Rectal smooth muscle tissue (tissue), 1 donor: Measurements from ENCODE around the gene CTNNA3.

ENCODE experiments used
- H3K27ac ChIP-seq: one replicate; pipeline ENCODE4 v1.7.0; 2013; ENCODE audit warnings: low read depth, low read length, inconsistent platforms
- H3K27me3 ChIP-seq: one replicate; pipeline ENCODE4 v1.7.0; 2013; ENCODE audit warnings: low read length; ENCODE audit not compliant: control insufficient read depth, insufficient read depth
- H3K36me3 ChIP-seq: one replicate; pipeline ENCODE4 v1.7.0; 2013; ENCODE audit warnings: low read length; ENCODE audit not compliant: control insufficient read depth, insufficient read depth
- H3K4me1 ChIP-seq: one replicate; pipeline ENCODE4 v1.7.0; 2013; ENCODE audit warnings: low read length; ENCODE audit not compliant: control insufficient read depth, insufficient read depth
- H3K4me3 ChIP-seq: one replicate; pipeline ENCODE4 v1.7.0; 2013; ENCODE audit warnings: low read length
- H3K9ac ChIP-seq: one replicate; pipeline ENCODE4 v1.7.0; 2013; ENCODE audit warnings: low read length

The CTNNA3 gene

DNA sequence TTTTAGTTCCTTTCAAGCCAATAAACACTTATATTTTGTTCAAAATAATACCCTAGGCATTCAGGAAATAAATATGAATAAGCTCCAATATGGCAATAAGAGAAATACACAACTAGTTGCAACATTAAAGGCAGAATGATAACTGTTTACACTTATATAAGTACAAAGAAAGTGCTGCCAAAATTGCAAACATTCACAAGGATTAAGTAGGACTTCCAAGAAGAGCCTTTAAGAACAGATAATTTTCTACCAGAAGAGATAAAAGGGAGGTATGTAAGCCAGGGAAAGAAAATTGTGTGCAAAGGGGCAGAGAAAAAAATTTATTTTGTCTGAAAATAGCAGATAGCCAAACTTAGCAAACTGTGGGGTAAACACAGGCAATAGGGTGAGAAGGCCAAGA lies 83.8 kb downstream of the CTNNA3 start:
- Histone ChIP-seq H3K4me1 (no peaks in the 10 kb centered on the region), H3K36me3 (no peaks in the 10 kb centered on the region), H3K4me3 (no peak overlapping the region), H3K9ac (no peak overlapping the region), H3K27me3 (no peaks in the 10 kb centered on the region), H3K27ac (no peak overlapping the region)

DNA sequence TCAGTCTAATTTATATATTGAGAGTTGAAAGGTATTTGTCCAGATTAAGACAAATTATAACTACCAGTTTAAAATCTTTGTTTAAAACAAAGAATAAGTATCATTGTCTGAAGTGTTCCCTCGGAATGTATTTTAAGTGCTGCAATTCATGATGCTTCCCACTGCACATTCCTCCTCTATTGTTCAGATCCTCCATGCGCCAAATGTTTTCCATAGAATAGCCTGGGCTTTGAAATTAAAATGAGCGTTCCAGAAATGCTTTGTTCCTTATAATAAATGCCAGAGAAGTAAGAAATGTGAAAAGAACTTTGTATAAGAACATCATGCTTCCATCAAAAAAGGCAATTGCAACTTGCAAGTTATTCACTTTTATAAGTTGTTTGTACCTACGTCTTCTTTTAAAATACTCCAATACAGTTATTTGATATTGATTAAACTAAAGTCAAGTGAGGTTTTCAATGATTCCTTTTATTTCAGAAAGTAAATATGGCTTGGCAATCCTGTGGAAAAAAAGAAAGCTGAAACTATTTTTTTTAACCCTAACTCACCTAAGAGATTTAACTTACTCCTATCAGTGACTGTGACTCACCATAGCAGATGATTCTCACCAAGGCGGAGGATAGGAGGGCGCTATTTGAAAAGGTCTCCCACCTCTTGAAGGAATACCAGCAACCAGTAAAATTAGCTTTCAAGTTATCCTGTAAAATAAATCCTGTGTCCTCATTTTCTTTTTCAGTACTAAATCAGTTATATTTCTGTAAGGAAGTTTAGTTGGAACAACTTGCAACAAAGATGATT lies 85.8 kb downstream of the CTNNA3 start:
- no peak overlapping the region for H3K27ac ChIP-seq
- H3K36me3 ChIP-seq, result no peaks in the 10 kb centered on the region
- no peaks in the 10 kb centered on the region for H3K4me1 ChIP-seq
- no peak overlapping the region for H3K9ac ChIP-seq
- H3K4me3 ChIP-seq, result no peak overlapping the region
- no peaks in the 10 kb centered on the region for H3K27me3 ChIP-seq

GRCh38 chr10:67608001-67608400 lies 88.0 kb downstream of the CTNNA3 start:
- Histone ChIP-seq H3K36me3 (no peaks in the 10 kb centered on the region), H3K27me3 (no peaks in the 10 kb centered on the region), H3K4me3 (no peak overlapping the region), H3K27ac (no peak overlapping the region), H3K4me1 (no peaks in the 10 kb centered on the region), H3K9ac (no peak overlapping the region)

DNA sequence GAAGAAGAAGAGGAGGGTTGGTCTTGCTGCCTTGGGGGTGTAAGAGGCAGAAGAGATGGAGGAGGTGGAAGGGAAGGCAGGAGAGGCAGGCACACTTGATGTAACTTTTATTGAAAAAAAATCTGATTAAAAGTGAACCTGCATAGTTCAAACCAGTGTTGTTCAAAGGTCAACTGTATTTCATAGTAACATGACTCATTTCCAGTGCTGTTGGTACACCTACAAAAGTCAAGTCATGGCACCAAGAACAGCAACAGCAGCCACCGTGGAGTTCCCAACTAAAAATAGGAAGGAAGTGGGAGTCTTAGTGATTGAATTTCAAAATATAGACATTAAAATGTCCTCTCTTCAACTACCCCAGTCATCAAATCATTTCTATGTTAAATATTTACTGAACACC lies 88.5 kb downstream of the CTNNA3 start:
- Histone ChIP-seq H3K9ac (no peak overlapping the region), H3K27me3 (no peaks in the 10 kb centered on the region), H3K27ac (no peak overlapping the region), H3K36me3 (no peaks in the 10 kb centered on the region), H3K4me1 (peaks cover 2% of the 10 kb centered on the region), H3K4me3 (no peak overlapping the region)

DNA sequence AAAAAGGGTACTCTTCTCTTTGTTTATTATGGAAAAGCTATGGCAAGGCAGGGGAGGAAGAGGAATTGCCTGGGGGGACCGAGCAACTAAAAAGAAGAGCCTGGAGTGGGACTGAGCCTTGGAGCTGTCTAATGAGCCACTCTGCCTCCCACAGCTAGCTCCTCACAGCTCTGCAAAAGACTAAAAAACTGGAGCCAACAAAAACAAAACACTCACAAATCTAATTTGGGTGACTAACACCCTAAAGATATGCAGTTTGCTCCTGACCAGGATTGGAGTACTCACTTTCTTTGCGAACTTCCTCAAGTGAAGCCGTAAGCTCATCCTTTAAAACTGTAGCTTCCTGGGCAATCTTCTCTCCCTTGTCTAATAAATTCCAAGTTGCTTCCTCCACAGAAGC lies 89.4 kb downstream of the CTNNA3 start:
- H3K4me1 ChIP-seq, result peaks cover 6% of the 10 kb centered on the region
- no peak overlapping the region for H3K9ac ChIP-seq
- no peak overlapping the region for H3K4me3 ChIP-seq
- no peaks in the 10 kb centered on the region for H3K36me3 ChIP-seq
- H3K27me3 ChIP-seq, result no peaks in the 10 kb centered on the region
- peak overlapping the region; percentile 48 for H3K27ac ChIP-seq

DNA sequence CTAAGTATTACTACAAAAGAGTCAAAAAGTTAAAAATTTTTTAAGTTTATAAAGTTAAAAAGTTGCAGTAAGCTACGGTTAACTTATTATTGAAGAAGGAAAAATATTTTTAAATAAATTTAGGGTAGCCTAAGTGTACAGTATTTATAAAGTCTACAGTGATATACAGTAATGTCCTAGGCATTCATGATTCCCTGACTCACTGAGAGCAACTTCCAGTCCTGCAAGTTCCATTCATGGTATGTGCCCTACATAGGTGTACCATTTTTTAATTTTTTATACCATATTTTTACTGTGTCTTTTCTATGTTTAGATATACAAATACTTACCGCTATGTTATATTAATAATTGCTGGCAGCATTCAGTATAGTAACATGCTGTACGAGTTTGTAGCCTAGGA lies 92.3 kb downstream of the CTNNA3 start:
- no peak overlapping the region for H3K9ac ChIP-seq
- no peaks in the 10 kb centered on the region for H3K27me3 ChIP-seq
- H3K27ac ChIP-seq, result no peak overlapping the region
- H3K36me3 ChIP-seq, result no peaks in the 10 kb centered on the region
- H3K4me3 ChIP-seq, result no peak overlapping the region
- H3K4me1 ChIP-seq, result peaks cover 6% of the 10 kb centered on the region

GRCh38 chr10:67603086-67603485 lies 92.9 kb downstream of the CTNNA3 start:
- Histone ChIP-seq H3K27me3 (no peaks in the 10 kb centered on the region), H3K4me3 (no peak overlapping the region), H3K4me1 (peaks cover 6% of the 10 kb centered on the region), H3K36me3 (no peaks in the 10 kb centered on the region), H3K9ac (no peak overlapping the region), H3K27ac (no peak overlapping the region)

DNA sequence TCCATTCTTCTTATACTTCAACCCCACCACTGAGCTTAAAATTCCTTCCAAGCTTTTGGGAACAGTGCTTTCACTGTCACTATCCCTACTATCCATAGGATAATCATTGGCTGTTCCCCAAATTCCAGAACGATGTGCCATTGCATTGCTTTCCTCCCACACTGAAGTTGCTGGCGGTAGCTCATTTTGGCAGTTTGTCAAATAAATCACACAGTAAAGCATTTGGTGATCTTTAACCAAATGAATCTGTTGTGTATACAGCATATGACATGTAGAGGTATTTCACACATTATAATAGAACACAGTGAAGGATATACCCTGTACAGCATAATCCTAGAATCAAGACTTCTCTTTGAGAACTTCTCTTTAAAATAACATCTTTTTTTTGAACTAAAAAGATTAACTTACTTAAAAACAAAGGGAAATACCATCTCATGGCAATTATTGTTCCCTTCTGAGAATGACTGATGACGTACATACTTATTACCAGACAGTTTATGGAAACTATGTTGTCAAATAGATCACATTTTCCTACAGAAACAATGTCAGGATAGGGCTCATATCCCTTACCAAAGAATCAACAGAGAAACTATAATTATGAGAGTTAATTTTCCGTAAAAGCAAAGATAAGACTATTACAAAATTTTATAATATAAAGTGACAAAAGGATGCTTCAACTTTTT lies 93.6 kb downstream of the CTNNA3 start:
- H3K36me3 ChIP-seq, result no peaks in the 10 kb centered on the region
- H3K4me1 ChIP-seq, result peaks cover 6% of the 10 kb centered on the region
- H3K27me3 ChIP-seq, result no peaks in the 10 kb centered on the region
- no peak overlapping the region for H3K27ac ChIP-seq
- H3K4me3 ChIP-seq, result no peak overlapping the region
- H3K9ac ChIP-seq, result no peak overlapping the region

DNA sequence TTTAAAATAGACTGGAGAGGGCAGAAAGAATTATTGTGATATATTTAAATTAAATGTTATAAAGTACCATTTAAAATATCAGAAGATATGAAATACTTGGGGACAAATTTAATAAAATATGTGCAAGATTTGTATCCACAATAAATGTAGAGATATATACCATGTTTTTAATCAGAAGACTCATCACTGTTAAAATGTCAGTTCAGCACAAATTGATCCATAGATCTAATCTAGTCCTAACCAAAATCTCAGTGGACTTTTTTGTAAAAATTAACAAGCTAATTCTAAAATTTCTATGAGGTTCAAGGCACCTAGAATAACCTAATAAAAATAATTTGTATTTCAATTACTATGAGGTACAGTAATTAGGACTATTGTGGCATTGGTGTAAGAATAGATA lies 96.4 kb downstream of the CTNNA3 start:
- Histone ChIP-seq H3K36me3 (no peaks in the 10 kb centered on the region), H3K27me3 (no peaks in the 10 kb centered on the region), H3K4me1 (peaks cover 6% of the 10 kb centered on the region), H3K9ac (no peak overlapping the region), H3K4me3 (no peak overlapping the region), H3K27ac (no peak overlapping the region)

GRCh38 chr10:67596641-67597040 lies 99.4 kb downstream of the CTNNA3 start:
- H3K27ac ChIP-seq, result no peak overlapping the region
- H3K27me3 ChIP-seq, result no peaks in the 10 kb centered on the region
- H3K4me1 ChIP-seq, result no peaks in the 10 kb centered on the region
- no peak overlapping the region for H3K9ac ChIP-seq
- no peaks in the 10 kb centered on the region for H3K36me3 ChIP-seq
- no peak overlapping the region for H3K4me3 ChIP-seq

DNA sequence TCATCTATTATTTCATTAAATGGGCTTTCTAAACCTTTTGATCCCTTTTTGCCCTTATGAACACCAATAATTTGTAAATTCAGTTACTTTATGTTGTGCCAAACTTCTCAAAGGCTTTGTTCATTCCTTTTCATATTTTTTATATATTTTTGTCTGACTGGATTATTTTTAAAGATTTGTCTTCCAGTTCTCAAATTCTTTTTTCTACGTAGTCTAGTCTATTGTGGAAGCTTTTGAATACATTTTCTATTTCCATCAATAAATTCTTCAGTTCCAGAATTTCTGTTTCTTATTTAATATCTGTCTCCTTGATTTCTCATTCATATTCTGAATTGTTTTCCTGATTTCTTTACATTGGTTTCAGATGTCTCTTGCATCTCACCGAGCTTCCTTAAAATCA lies 108.2 kb downstream of the CTNNA3 start:
- no peak overlapping the region for H3K4me3 ChIP-seq
- H3K36me3 ChIP-seq, result no peaks in the 10 kb centered on the region
- H3K4me1 ChIP-seq, result no peaks in the 10 kb centered on the region
- no peaks in the 10 kb centered on the region for H3K27me3 ChIP-seq
- no peak overlapping the region for H3K9ac ChIP-seq
- H3K27ac ChIP-seq, result no peak overlapping the region

DNA sequence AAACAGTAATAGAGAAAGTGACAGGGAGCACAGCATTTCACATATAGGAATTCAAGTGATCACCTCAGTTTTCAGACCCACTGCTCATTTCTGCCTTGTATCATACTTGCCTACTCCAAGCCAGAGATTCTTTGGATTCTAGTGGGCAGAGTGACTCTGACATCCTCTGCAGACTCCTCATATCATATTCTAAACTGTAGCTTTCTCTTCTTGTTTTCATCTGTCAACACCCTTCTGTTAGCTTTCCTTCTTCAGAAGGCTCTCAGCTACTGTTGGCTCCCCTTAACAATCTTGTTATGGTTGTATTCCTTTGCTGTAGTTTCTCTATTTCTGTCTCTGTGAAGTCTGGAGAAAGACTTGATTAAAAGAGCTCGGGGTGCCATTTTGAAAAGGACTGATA lies 120.5 kb downstream of the CTNNA3 start:
- no peaks in the 10 kb centered on the region for H3K36me3 ChIP-seq
- H3K27me3 ChIP-seq, result no peaks in the 10 kb centered on the region
- no peaks in the 10 kb centered on the region for H3K4me1 ChIP-seq
- H3K4me3 ChIP-seq, result no peak overlapping the region
- no peak overlapping the region for H3K27ac ChIP-seq
- no peak overlapping the region for H3K9ac ChIP-seq

DNA sequence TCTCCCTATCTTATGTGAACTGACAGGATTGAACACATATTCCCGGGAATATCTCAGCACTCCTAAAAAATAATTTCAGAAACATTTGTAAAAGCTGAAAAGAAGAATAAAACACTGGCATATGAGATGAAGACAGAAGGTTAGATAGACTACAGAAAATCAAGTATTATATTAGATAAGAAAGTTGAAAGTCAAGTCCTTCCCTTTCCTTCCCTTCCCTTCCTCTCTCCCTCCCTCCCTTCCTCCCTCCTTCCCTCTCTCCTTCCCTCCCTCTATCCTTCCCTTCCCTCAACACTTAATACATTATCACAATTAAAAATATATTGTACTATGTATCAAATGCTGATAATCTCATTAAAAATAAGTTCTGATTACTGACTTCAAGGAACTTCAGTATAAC lies 122.5 kb downstream of the CTNNA3 start:
- Histone ChIP-seq H3K4me1 (no peaks in the 10 kb centered on the region), H3K4me3 (no peak overlapping the region), H3K27me3 (no peaks in the 10 kb centered on the region), H3K36me3 (no peaks in the 10 kb centered on the region), H3K27ac (no peak overlapping the region), H3K9ac (no peak overlapping the region)
